Cardiac muscle cell (in vitro differentiated cells and primary cell): Measurements from ENCODE around the gene PARVB. TPM values are rescaled to one million over a fixed set of nuclear protein-coding genes. Genes with fewer than 3 reads are reported as not detected.
"Not testable (repeated sequence)": the region's sequence is repeated elsewhere in the genome, so short reads cannot be mapped to it uniquely, and the experiment has no call there.

Experiments used
- DNase-seq, 2 donors: peaks; one replicate each; pipeline versions ENCODE4 v3.0.0 to v3.0.0-alpha.2; 2010 to 2017; ENCODE audit warnings: low read depth in 1 of 2, low spot score in 1 of 2
- H3K27ac ChIP-seq: fragments of 200-600 bp; sonication (generic); 2 replicates; pipeline ENCODE4 v1.5.1; 2016
- H3K27me3 ChIP-seq: fragments of 200-600 bp; sonication (generic); 2 replicates; pipeline ENCODE4 v1.6.0; 2016; ENCODE audit warnings: control low read depth
- H3K36me3 ChIP-seq: fragments of 200-600 bp; sonication (generic); 2 replicates; pipeline ENCODE4 v1.5.1; 2016; ENCODE audit warnings: control low read depth
- H3K4me1 ChIP-seq: fragments of 200-600 bp; sonication (generic); 2 replicates; pipeline ENCODE4 v1.8.1; 2017; ENCODE audit warnings: low read depth, mild to moderate bottlenecking, mixed run types
- H3K4me3 ChIP-seq: fragments of 200-600 bp; sonication (generic); 2 replicates; pipeline ENCODE4 v1.5.1; 2016; ENCODE audit warnings: mild to moderate bottlenecking
- H3K9me3 ChIP-seq: fragments of 200-600 bp; sonication (generic); 2 replicates; pipeline ENCODE4 v1.5.1; 2017; ENCODE audit warnings: low read depth, mild to moderate bottlenecking, control low read depth
- CTCF ChIP-seq: IDR thresholded peaks from 2 replicates; pipeline ENCODE4 v1.5.1; 2012; ENCODE audit warnings: low read depth, mild to moderate bottlenecking, low read length
- polyA plus RNA-seq: library from polyadenylated mRNA; unstranded; fragments of >200 nt; fragmentation: Nextera tagmentation; extraction: Ambion mirVana; gene quantifications from 2 replicates; pipeline ENCODE4 v1.2.1, GENCODE V29; 2016
- total RNA-seq: library from RNA; depleted of rRNA; stranded (reverse); fragments of >200 nt; gene quantifications from 2 replicates; pipeline ENCODE4 v1.2.3, GENCODE V29; 2016

PARVB gene
- total and polyA plus RNA-seq, 2 experiments from 2014 or later = 30.6 to 46.0 TPM

- no peak for TF ChIP-seq CTCF
- Histone ChIP-seq H3K36me3 (no peaks in the 10 kb centered on the region), H3K27me3 (no peaks in the 10 kb centered on the region), H3K4me3 (no peak overlapping the region), H3K4me1 (peaks cover 34% of the 10 kb centered on the region), H3K9me3 (no peaks in the 10 kb centered on the region), H3K27ac (no peak overlapping the region)
- no peak for DNase-seq
These were observed 25.6 kb downstream of the PARVB start for GRCh38 chr22:44049486-44050231.

- TF ChIP-seq CTCF = no peak
These were observed 26.8 kb downstream of the PARVB start for GRCh38 chr22:44050766-44051355.

DNA sequence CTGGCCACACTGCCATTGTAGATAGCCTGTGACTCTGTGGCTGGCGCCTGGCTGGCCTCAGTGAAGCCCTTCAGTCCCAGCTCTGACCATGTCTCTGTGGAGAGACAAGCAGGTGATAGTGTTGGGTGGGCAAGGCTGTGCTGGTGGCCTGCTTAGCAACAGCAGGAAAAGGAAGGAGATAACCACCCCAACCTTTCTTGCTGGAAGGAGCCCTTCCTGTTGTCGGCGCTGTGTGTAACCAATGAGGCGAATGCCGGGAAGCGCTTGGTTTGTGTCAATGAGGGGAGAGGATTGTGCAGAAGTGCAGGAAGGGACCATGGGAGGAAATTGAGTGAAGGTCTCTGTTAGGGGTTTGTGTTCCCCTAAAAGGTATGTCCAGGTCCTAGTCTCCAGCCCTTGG, 27.3 kb downstream of the PARVB start:
- no peaks in the 10 kb centered on the region for H3K9me3 ChIP-seq
- TF ChIP-seq CTCF = no peak

More at GRCh38 chr22:44050766-44051355, 26.8 kb downstream of the PARVB start:
- no peaks in the 10 kb centered on the region for H3K27me3 ChIP-seq
- H3K9me3 ChIP-seq = no peaks in the 10 kb centered on the region
- H3K4me3 ChIP-seq = no peak overlapping the region
- H3K27ac ChIP-seq = no peak overlapping the region
- no peak for DNase-seq
- peaks cover 34% of the 10 kb centered on the region for H3K4me1 ChIP-seq
- no peaks in the 10 kb centered on the region for H3K36me3 ChIP-seq

GRCh38 chr22:44051961-44052360, 27.9 kb downstream of the PARVB start:
- no peak for DNase-seq
- Histone ChIP-seq H3K4me1 (peaks cover 28% of the 10 kb centered on the region), H3K27me3 (no peaks in the 10 kb centered on the region), H3K36me3 (no peaks in the 10 kb centered on the region), H3K9me3 (no peaks in the 10 kb centered on the region), H3K4me3 (no peak overlapping the region), H3K27ac (peak overlapping the region; percentile 45)
- no peak for TF ChIP-seq CTCF

More for the DNA sequence above, 27.3 kb downstream of the PARVB start:
- H3K4me3 ChIP-seq = no peak overlapping the region
- peaks cover 32% of the 10 kb centered on the region for H3K4me1 ChIP-seq
- H3K27me3 ChIP-seq = no peaks in the 10 kb centered on the region
- DNase-seq = no peak
- peak overlapping the region; percentile 45 for H3K27ac ChIP-seq
- H3K36me3 ChIP-seq = no peaks in the 10 kb centered on the region

DNA sequence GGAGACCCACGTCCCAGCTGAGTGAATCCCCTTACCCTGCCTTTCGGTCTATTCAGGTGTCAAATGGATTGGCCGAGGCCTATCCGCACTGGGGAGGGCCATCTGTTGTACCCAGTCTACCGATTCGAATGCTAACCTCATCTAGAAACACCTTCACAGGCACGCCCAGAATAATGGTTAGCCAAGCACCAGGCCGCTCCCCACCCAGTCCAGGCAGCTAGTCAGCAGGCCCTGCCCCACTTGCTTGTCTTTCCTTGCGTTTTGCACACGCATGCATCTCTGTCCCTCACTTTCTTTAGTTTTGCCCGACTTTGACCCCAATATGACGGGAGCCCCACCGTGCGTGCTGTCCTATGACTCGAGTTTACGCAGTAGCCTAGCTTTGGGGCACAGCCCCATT, 31.7 kb downstream of the PARVB start:
- no peak overlapping the region for H3K27ac ChIP-seq

DNA sequence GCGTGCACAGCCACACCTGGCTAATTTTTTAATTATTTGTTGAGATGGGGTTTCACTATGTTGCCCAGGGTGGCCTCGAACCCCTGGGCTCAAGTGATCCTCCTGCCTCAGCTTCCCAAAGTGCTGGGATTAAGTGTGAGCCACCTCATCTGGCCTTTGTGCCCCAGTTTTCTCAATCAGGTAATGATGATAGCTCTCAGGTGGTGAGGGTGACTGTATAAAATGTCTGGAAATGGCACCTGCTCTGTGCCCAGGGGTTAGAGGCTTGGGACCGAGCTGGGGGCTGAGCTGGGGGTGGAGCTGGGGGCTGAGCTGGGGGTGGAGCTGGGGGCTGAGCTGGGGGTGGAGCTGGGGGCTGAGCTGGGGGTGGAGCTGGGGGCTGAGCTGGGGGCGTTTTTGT, 32.5 kb downstream of the PARVB start:
- H3K4me3 ChIP-seq, H3K27me3 ChIP-seq, H3K9me3 ChIP-seq, H3K36me3 ChIP-seq, H3K27ac ChIP-seq, H3K4me1 ChIP-seq, DNase-seq: not testable (repeated sequence)

More for the DNA sequence above, 31.7 kb downstream of the PARVB start:
- no peaks in the 10 kb centered on the region for H3K27me3 ChIP-seq
- H3K4me3 ChIP-seq = no peak overlapping the region
- DNase-seq = no peak
- H3K4me1 ChIP-seq = peaks cover 12% of the 10 kb centered on the region
- H3K36me3 ChIP-seq = no peaks in the 10 kb centered on the region
- TF ChIP-seq CTCF = no peak
- H3K9me3 ChIP-seq = no peaks in the 10 kb centered on the region
